ENCODE measurements around the gene ANK3. TPM values are rescaled to one million over a fixed set of nuclear protein-coding genes. Genes with fewer than 3 reads are reported as not detected.

The ANK3 gene
- total RNA-seq, 2 donors from 2014 or later, result 41.0 to 113 TPM

DNA sequence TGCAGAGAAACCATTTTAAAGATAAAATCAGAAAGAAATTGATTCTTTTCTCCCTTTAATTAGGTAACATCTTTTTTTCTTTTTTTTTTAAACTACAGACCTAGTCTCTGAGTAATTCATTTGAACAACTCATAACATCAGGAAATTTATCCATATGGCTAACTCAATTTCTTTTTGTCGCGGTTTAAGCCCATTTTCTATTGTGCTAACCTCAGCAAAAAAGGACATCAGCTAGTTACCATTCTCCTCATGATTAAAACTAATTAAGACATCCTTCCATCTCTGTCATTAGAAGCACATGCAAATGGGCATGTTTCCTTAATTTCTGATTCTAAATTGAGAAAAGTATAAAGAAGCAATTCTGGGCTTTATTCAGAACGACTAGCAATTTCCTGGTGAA, 57.8 kb downstream of the ANK3 start:
- Histone ChIP-seq H3K4me3 (no peak overlapping the region), H3K4me1 (peaks cover 8% of the 10 kb centered on the region), H3K9me3 (no peaks in the 10 kb centered on the region), H3K27me3 (no peaks in the 10 kb centered on the region), H3K27ac (no peak overlapping the region), H3K36me3 (replicated peaks in 1 of 2; ENCODE audit: insufficient read depth in 1 of 2, low read depth in 2 of 2) (no peaks in the 10 kb centered on the region)
- DNase-seq (no peak), ATAC-seq (no peak)
- TF ChIP-seq POLR2A (IDR thresholded peaks at IDR 0.05) (no peak), CTCF (IDR thresholded peaks at IDR 0.05) (no peak)
- intact Hi-C loops (cut with DNase I), result no loop called here
- WGBS, 2 donors, result 93 to 97% methylated on average over 3 of the region's 3 CpGs

DNA sequence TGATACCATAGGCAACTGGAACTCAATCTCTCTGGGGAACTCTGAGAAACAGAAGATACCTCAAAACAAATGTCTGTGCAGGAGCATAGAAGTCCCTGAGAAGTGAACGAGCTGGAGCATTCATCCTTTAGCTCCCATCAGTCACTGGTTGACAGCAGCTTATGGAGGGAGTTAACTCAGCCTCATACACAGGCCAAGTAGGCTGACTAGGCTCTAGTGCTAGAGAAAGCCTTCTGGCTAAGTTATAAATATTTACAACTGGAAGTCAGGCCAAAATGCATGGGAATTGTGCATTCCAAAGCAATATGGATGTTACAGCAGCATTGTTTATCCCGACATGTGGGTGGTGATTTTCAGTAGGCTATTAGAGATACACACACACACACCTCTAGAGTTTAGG, 66.5 kb downstream of the ANK3 start:
- no peak for TF ChIP-seq CTCF (IDR thresholded peaks at IDR 0.05)
- no peak for TF ChIP-seq POLR2A (IDR thresholded peaks at IDR 0.05)
- no peak for DNase-seq
- Histone ChIP-seq H3K9me3 (no peaks in the 10 kb centered on the region), H3K4me1 (no peaks in the 10 kb centered on the region), H3K27ac (no peak overlapping the region), H3K27me3 (no peaks in the 10 kb centered on the region), H3K36me3 (replicated peaks in 1 of 2; ENCODE audit: insufficient read depth in 1 of 2, low read depth in 2 of 2) (no peaks in the 10 kb centered on the region), H3K4me3 (no peak overlapping the region)
- 66 to 76% methylated on average over 2 of the region's 2 CpGs for WGBS, 2 donors
- no peak for ATAC-seq
- intact Hi-C loops (cut with DNase I), result no loop called here

DNA sequence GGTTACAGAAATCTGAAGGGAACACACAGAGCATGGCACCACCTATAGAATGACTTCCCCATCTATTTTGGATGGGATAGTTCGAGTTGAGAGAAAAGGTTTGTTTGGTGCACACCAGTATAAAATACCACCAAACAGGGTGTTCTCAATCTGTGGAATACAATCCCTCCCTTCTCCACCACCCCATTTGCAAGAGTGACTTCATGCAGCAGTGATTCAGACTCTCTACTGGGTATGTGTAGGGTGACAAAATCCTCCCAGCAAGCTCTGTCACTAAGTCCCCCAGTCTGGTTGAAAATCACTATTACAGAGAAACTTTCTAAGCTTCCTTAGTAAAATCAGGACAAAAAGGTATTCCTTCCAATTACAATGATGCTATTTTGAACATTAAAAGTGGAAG, 69.0 kb downstream of the ANK3 start:
- intact Hi-C loops (cut with DNase I), result no loop called here
- no peaks in the 10 kb centered on the region for H3K36me3 ChIP-seq (replicated peaks in 1 of 2; ENCODE audit: insufficient read depth in 1 of 2, low read depth in 2 of 2)
- H3K27ac ChIP-seq, result no peak overlapping the region
- no peaks in the 10 kb centered on the region for H3K4me1 ChIP-seq
- no peaks in the 10 kb centered on the region for H3K27me3 ChIP-seq
- TF ChIP-seq CTCF (IDR thresholded peaks at IDR 0.05) (no peak), POLR2A (IDR thresholded peaks at IDR 0.05) (no peak)
- DNase-seq (no peak), ATAC-seq (no peak)
- no peak overlapping the region for H3K4me3 ChIP-seq
- no peaks in the 10 kb centered on the region for H3K9me3 ChIP-seq
- WGBS, 2 donors, result 88 to 94% methylated on average over 1 of the region's 1 CpG

DNA sequence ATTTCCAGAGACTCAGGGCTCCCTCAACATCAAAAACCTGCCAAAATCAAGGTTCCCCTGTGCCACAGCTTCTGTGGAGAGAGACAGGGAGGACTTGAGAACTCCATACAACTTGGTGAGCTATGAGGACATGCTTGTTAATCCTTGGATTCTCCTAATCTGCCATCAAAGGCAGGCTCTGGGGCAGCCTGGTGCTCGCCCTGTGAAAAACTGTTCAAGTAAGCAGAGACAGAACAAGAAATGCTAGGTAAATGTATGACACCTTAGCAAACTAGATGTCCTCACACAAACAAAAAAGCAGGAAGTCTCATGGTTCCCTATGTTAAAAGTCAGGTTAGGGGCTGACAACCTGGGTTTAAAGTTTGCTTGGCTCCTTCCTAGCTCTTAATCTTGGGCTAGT, 73.6 kb downstream of the ANK3 start:
- Histone ChIP-seq H3K36me3 (replicated peaks in 1 of 2; ENCODE audit: insufficient read depth in 1 of 2, low read depth in 2 of 2) (no peaks in the 10 kb centered on the region), H3K27me3 (no peaks in the 10 kb centered on the region), H3K4me3 (no peak overlapping the region), H3K9me3 (no peaks in the 10 kb centered on the region), H3K27ac (no peak overlapping the region), H3K4me1 (no peaks in the 10 kb centered on the region)
- TF ChIP-seq CTCF (IDR thresholded peaks at IDR 0.05), result no peak
- no peak for TF ChIP-seq POLR2A (IDR thresholded peaks at IDR 0.05)
- ATAC-seq (no peak), DNase-seq (no peak)
- intact Hi-C loops (cut with DNase I), result no loop called here
- 93 to 100% methylated on average over 1 of the region's 1 CpG for WGBS, 2 donors

GRCh38 chr10:60315311-60315710, 74.4 kb downstream of the ANK3 start:
- Histone ChIP-seq H3K27ac (no peak overlapping the region), H3K9me3 (no peaks in the 10 kb centered on the region), H3K36me3 (replicated peaks in 1 of 2; ENCODE audit: insufficient read depth in 1 of 2, low read depth in 2 of 2) (no peaks in the 10 kb centered on the region), H3K4me1 (no peaks in the 10 kb centered on the region), H3K4me3 (no peak overlapping the region), H3K27me3 (no peaks in the 10 kb centered on the region)
- TF ChIP-seq POLR2A (IDR thresholded peaks at IDR 0.05), result no peak
- ATAC-seq (no peak), DNase-seq (no peak)
- intact Hi-C loops (cut with DNase I), result no loop called here
- 59 to 73% methylated on average over 2 of the region's 2 CpGs for WGBS, 2 donors
